Uterus (tissue), 4 donors: ENCODE data around the gene POLR3C. TPM values are rescaled to one million over a fixed set of nuclear protein-coding genes. Genes with fewer than 3 reads are reported as not detected.

Source experiments
- DNase-seq, 2 donors: peaks; one replicate each; pipeline ENCODE4 v3.0.0-alpha.2; 2019 to 2020
- H3K27ac ChIP-seq, 2 donors: fragments of 200-600 bp; sonication (generic); 1 replicate in 1 of 2; 2 replicates in 1 of 2; pipeline ENCODE4 v1.5.1; 2016 to 2018
- H3K27me3 ChIP-seq, 2 donors: fragments of 200-600 bp; sonication (generic); one replicate each; pipeline ENCODE4 v1.5.1; 2018 to 2019; ENCODE audit warnings: control low read depth in 1 of 2
- H3K36me3 ChIP-seq, 2 donors: fragments of 200-600 bp; sonication (generic); one replicate each; pipeline ENCODE4 v1.5.1; 2019; ENCODE audit warnings: control low read depth in 1 of 2
- H3K4me1 ChIP-seq, 2 donors: fragments of 200-600 bp; sonication (generic); one replicate each; pipeline ENCODE4 v1.5.1; 2018 to 2019; ENCODE audit warnings: control low read depth in 1 of 2
- H3K4me3 ChIP-seq, 2 donors: fragments of 200-600 bp; sonication (generic); 1 replicate in 1 of 2; 2 replicates in 1 of 2; pipeline ENCODE4 v1.5.1; 2018 to 2019; ENCODE audit warnings: mild to moderate bottlenecking in 1 of 2
- H3K9me3 ChIP-seq, 2 donors: fragments of 200-600 bp; sonication (generic); one replicate each; pipeline ENCODE4 v1.5.1; 2019; ENCODE audit warnings: control low read depth in 1 of 2
- CTCF ChIP-seq, 4 experiments: fragments of 200-600 bp in 2 of 4; fragments of 450-650 bp in 2 of 4; sonication (generic) in 2 of 4; IDR thresholded peaks; one replicate each; pipeline ENCODE4 v1.5.1; 2016 to 2019; ENCODE audit warnings: antibody characterized with exemption in 4 of 4, mild to moderate bottlenecking in 2 of 4, moderate library complexity in 1 of 4
- POLR2A ChIP-seq, 2 donors: fragments of 450-650 bp; IDR thresholded peaks; one replicate each; pipeline ENCODE4 v1.6.1; 2016; ENCODE audit warnings: antibody characterized with exemption in 2 of 2, mild to moderate bottlenecking in 1 of 2, moderate library complexity in 1 of 2
- intact Hi-C: fragments of 100-400 bp; cut with DNase I; formaldehyde crosslinking; loops from one replicate; pipeline ENCODE4 v1.15.1; 2023; ENCODE audit warnings: low total_unique reads
- total RNA-seq, 4 donors: library from RNA; depleted of rRNA in 3 of 4; stranded (reverse); fragments of >200 nt in 3 of 4; gene quantifications; one replicate each; pipeline versions ENCODE4 v1.1.0 to v1.2.4, GENCODE V29; 2014 to 2023
- donor health status: DM: yes; HTN: yes; CAD: no.

POLR3C gene
- total RNA-seq, 4 donors from 2014 or later = 36.0 to 49.2 (median 42.2) TPM

- TF ChIP-seq CTCF (IDR thresholded peaks at IDR 0.05) = no peak
- no peak for TF ChIP-seq POLR2A (IDR thresholded peaks at IDR 0.05)
- H3K27me3 ChIP-seq = no peaks in the 10 kb centered on the region
- H3K4me1 ChIP-seq = peaks cover 0 to 6% of the 10 kb centered on the region in 2 donors
- intact Hi-C loops = no loop called here
- no peak overlapping the region for H3K27ac ChIP-seq
- no peaks in the 10 kb centered on the region for H3K36me3 ChIP-seq
- no peaks in the 10 kb centered on the region for H3K9me3 ChIP-seq
- H3K4me3 ChIP-seq = no peak overlapping the region
- no peak for DNase-seq
Observed at GRCh38 chr1:145863282-145864018, 39.5 kb downstream of the POLR3C start.

GRCh38 chr1:145868232-145868631, 44.2 kb downstream of the POLR3C start:
- H3K9me3 ChIP-seq = no peaks in the 10 kb centered on the region
- no peak for DNase-seq
- no peak overlapping the region for H3K4me3 ChIP-seq
- no peaks in the 10 kb centered on the region for H3K36me3 ChIP-seq
- H3K27ac ChIP-seq = no peak overlapping the region
- TF ChIP-seq POLR2A (IDR thresholded peaks at IDR 0.05) (no peak), CTCF (IDR thresholded peaks at IDR 0.05) (no peak)
- intact Hi-C loops = no loop called here
- H3K4me1 ChIP-seq = no peaks in the 10 kb centered on the region
- H3K27me3 ChIP-seq = no peaks in the 10 kb centered on the region

GRCh38 chr1:145871994-145872924, 48.3 kb downstream of the POLR3C start:
- DNase-seq = peak; percentile 77 to 82
- TF ChIP-seq POLR2A (IDR thresholded peaks at IDR 0.05) (peak in 1 of 2 donors; percentile 41), CTCF (IDR thresholded peaks at IDR 0.05) (no peak)
- Histone ChIP-seq H3K4me1 (no peaks in the 10 kb centered on the region), H3K27me3 (no peaks in the 10 kb centered on the region), H3K27ac (peak overlapping the region; percentile 94), H3K36me3 (no peaks in the 10 kb centered on the region), H3K4me3 (peak overlapping the region; percentile 50 to 56), H3K9me3 (no peaks in the 10 kb centered on the region)
- intact Hi-C loops = no loop called here

GRCh38 chr1:145874646-145875045, 50.6 kb downstream of the POLR3C start:
- Histone ChIP-seq H3K27ac (no peak overlapping the region), H3K36me3 (no peaks in the 10 kb centered on the region), H3K27me3 (no peaks in the 10 kb centered on the region), H3K4me3 (no peak overlapping the region), H3K9me3 (no peaks in the 10 kb centered on the region), H3K4me1 (no peaks in the 10 kb centered on the region)
- no peak for TF ChIP-seq CTCF (IDR thresholded peaks at IDR 0.05)
- no peak for TF ChIP-seq POLR2A (IDR thresholded peaks at IDR 0.05)
- DNase-seq = no peak
- intact Hi-C loops = no loop called here
